Measurements from ENCODE around the gene TTR. TPM values are rescaled to one million over a fixed set of nuclear protein-coding genes. Genes with fewer than 3 reads are reported as not detected.

Gene TTR
- total RNA-seq, 1 donor = not detected

DNA sequence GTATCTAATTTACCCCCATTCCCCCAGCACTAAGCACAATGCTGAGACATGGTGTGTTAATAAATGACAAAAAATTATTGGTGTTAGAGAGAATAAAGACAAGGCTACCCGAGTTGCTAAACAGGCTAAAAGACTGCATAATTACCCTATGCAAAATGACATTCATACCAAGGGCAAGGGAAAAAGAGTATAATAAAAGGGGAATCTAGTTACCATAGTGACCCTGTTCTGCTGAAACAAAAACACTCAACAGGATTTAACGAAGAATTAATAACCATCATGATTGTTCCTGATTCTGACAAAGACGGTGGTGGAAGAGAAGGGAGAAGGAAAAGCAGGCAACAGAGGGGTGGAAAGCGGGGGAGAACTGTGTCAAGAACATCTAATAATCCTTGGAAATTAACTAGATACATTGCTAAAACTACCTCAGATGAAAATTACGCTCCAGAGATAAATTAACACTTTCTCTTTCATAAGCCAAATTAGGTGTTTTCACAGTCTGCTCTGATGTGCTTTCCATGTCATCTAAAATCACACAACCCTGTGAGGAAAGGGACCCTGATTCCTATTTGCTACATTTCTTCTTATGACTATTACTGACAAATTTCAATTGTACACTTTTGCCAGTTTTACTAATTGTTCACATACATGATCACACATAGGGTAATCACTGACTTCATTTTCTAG lies 25.5 kb downstream of the TTR start:
- no peak overlapping the region for H3K4me3 ChIP-seq (ENCODE audit: low read depth, low read length)
- DNase-seq (ENCODE audit: low read depth) = no peak
- TF ChIP-seq, protein P1, sequence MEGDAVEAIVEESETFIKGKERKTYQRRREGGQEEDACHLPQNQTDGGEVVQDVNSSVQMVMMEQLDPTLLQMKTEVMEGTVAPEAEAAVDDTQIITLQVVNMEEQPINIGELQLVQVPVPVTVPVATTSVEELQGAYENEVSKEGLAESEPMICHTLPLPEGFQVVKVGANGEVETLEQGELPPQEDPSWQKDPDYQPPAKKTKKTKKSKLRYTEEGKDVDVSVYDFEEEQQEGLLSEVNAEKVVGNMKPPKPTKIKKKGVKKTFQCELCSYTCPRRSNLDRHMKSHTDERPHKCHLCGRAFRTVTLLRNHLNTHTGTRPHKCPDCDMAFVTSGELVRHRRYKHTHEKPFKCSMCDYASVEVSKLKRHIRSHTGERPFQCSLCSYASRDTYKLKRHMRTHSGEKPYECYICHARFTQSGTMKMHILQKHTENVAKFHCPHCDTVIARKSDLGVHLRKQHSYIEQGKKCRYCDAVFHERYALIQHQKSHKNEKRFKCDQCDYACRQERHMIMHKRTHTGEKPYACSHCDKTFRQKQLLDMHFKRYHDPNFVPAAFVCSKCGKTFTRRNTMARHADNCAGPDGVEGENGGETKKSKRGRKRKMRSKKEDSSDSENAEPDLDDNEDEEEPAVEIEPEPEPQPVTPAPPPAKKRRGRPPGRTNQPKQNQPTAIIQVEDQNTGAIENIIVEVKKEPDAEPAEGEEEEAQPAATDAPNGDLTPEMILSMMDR (IDR thresholded peaks at IDR 0.05; ENCODE audit: insufficient read depth, low read depth, low read length) = no peak

DNA sequence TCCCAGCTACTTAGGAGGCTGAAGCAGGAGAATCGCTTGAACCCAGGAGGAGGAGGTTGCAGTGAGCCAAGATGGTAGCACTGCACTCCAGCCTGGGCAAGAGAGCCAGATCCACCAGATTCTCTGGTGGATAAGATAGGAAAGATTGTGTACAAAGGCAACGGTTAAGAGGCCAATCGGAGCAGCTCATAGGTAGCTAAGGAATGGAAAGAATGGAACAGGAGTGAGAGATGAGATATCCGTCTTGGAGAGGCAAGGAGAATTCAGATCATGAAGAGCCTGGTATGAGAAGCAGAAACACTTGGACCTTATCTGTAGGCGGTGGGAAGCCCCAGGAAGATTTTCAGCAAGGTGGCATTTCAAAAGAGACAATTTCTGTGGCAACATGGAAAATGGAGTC lies 27.1 kb downstream of the TTR start:
- no peak for DNase-seq (ENCODE audit: low read depth)
- TF ChIP-seq, protein P1 (IDR thresholded peaks at IDR 0.05; ENCODE audit: insufficient read depth, low read depth, low read length) = no peak
- H3K4me3 ChIP-seq (ENCODE audit: low read depth, low read length) = no peak overlapping the region

DNA sequence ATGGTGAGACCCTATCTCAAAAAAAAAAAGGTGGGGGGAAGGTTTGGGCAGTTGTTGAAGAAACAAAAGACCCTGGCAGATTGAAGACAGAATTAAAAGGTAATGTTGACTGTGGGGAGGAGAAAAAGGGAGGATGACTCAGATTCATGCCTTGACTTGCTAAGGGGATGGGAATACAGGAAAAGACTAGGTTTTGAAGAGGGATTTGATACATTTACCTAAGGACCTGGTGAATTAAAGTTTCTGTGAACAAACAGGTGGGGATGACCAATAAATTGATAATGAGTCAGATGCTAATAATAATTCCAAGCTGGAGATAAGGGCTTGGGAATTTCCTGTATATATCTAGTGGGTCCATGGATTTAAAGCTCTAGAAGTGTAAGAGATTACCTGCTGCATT lies 27.6 kb downstream of the TTR start:
- TF ChIP-seq, protein P1 (IDR thresholded peaks at IDR 0.05; ENCODE audit: insufficient read depth, low read depth, low read length) = no peak
- no peak overlapping the region for H3K4me3 ChIP-seq (ENCODE audit: low read depth, low read length)
- no peak for DNase-seq (ENCODE audit: low read depth)

DNA sequence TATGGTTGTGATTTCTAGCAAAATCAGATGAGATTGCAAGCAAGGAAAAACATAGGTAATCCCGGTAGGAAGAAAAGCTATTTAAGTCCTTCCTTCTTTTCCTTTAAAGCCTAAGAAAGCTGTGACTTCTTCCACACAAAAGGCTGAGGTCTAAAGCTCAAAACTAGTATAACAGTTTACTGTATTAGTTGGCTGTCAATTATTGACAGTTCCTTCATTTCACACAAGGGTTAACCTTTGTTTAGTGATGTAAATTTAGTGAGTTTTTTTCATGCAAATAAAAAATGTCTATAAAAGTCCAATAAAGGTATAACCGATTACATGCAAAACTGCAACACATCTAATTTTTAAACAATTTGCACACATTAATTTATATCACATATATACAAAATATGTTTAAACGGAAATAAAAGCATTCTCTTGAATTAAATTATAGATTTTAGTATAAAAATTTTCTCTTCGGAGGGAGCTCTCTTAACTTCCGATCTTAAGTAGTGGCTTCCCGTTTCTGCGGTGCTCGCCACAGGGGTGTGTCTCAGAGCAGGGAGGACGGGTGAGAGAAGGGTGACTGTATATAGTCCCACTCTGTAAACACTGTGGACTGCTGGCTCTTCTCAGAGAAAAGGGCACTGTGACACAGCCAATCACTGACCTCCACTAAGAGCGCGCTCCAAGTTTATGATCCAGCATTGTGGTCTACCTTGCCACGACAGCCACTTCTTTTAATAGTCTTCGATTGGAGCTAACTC lies 33.4 kb downstream of the TTR start:
- TF ChIP-seq, protein P1 (IDR thresholded peaks at IDR 0.05; ENCODE audit: insufficient read depth, low read depth, low read length) = no peak
- H3K4me3 ChIP-seq (ENCODE audit: low read depth, low read length) = no peak overlapping the region
- no peak for DNase-seq (ENCODE audit: low read depth)

DNA sequence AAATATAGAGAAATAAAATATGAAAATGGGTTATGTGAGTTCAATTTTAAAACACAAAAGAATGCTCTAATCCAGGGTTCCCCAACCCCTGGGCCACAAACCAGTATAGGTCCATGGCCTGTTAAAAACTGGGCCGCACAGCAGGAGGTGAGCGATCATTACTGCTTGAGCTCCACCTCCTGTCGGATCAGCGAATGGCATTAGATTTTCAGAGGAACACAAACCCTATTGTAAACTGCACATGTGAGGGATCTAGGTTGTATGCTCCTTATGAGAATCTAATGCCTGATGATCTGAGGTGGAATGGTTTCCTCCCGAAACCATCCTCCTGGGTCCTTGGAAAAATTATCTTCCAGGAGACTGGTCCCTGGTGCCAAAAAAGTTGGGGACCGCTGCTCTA lies 34.7 kb downstream of the TTR start:
- DNase-seq (ENCODE audit: low read depth) = no peak
- TF ChIP-seq, protein P1 (IDR thresholded peaks at IDR 0.05; ENCODE audit: insufficient read depth, low read depth, low read length) = no peak
- no peak overlapping the region for H3K4me3 ChIP-seq (ENCODE audit: low read depth, low read length)

DNA sequence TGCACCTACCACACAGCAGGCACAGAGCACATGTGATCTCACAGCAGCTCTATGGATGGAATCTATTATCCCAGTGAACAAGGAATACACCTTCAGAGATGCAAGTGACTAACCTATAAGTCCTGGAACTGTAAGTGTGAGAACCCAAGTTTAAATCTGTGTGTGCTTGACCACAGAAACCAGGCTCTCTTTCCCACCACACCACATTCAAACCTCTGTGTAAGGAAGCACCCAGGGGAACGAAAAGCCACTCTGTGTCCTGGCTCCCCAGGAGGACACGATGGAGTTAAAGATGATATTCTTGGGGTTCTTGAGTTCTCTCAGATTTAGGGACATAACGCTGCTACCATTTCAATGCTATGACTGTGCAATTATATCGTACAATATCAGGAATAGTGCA lies 38.9 kb downstream of the TTR start:
- TF ChIP-seq, protein P1 (IDR thresholded peaks at IDR 0.05; ENCODE audit: insufficient read depth, low read depth, low read length) = no peak

More for the DNA sequence above, 38.9 kb downstream of the TTR start:
- no peak for DNase-seq (ENCODE audit: low read depth)
- no peak overlapping the region for H3K4me3 ChIP-seq (ENCODE audit: low read depth, low read length)
